Measurements from ENCODE around the gene DDC.
"Not testable (repeated sequence)": the region's sequence is repeated elsewhere in the genome, so short reads cannot be mapped to it uniquely, and the experiment has no call there.

The DDC gene

GRCh38 chr7:50577569-50577968 lies 12.4 kb upstream of the DDC start:
- TF ChIP-seq CTCF (IDR thresholded peaks at IDR 0.05; ENCODE audit: borderline replicate concordance, insufficient read depth, low read depth, low read length): no peak
- no peak overlapping the region for H3K4me3 ChIP-seq (ENCODE audit: low read depth, low read length)

DNA sequence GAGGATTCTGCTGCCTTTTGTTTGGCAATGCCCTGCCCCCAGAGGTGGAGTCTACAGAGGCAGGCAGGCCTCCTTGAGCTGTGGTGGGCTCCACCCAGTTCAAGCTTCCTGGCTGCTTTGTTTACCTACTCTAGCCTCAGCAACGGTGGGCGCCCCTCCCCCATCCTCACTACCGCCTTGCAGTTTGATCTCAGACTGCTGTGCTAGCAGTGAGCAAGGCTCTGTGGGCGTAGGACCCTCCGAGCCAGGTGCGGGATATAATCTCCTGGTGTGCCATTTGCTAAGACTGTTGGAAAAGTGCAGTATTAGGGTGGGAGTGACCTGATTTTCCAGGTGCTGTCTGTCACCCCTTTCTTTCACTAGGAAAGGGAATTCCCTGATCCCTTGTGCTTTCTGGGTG lies 11.2 kb upstream of the DDC start:
- not testable (repeated sequence) for H3K4me3 ChIP-seq (ENCODE audit: low read depth, low read length)

GRCh38 chr7:50567715-50568261 lies 2.6 kb upstream of the DDC start:
- H3K4me3 ChIP-seq (ENCODE audit: low read depth, low read length): no peak overlapping the region
- no peak for TF ChIP-seq CTCF (IDR thresholded peaks at IDR 0.05; ENCODE audit: borderline replicate concordance, insufficient read depth, low read depth, low read length)

DNA sequence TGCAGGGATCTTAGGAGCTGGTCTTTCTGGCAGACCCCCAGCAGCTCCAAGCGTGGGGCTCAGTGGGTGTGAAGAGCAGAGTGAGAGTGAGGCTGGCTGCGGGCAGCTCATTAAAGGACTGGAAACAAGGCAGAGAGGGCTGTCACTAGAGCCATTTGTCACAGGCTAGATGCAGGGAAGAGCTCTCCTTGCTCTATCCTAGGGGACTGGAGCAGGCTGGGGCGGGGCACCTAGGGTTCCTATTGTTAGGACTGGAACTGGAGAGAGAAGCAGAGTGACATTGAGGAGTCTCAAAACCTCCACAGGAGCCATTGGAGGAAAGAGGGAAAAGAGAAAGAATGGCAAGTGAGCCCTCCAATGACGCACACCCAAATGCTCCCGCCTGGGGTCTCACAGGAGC lies 772 bp upstream of the DDC start:
- no peak overlapping the region for H3K4me3 ChIP-seq (ENCODE audit: low read depth, low read length)
- TF ChIP-seq CTCF (IDR thresholded peaks at IDR 0.05; ENCODE audit: borderline replicate concordance, insufficient read depth, low read depth, low read length): no peak

- no peak overlapping the region for H3K4me3 ChIP-seq (ENCODE audit: low read depth, low read length)
- TF ChIP-seq CTCF (IDR thresholded peaks at IDR 0.05; ENCODE audit: borderline replicate concordance, insufficient read depth, low read depth, low read length): no peak
Measured at GRCh38 chr7:50565559-50565916, 333 bp upstream of the DDC start.

GRCh38 chr7:50564171-50564570 lies 1.0 kb downstream of the DDC start:
- H3K4me3 ChIP-seq (ENCODE audit: low read depth, low read length): no peak overlapping the region

DNA sequence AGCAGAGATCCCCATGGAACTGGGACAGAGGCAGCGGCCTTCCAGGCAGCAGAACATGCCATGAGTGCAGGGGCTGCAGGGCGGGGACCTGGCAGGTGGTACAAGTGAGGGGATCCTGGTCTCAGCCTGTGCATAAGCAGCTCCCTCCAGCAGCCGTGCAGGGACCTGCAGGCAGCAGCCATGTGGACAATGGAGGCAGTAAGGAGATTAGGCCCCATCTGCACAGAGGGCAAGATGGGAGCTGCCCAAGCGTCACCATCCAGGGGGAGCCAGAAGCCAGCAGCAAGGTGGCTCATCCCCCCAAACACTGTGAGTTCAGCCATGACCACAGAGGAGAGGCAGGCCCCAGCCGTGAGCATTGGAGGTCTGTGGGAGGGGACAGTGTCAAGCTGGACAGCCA lies 3.1 kb downstream of the DDC start:
- no peak overlapping the region for H3K4me3 ChIP-seq (ENCODE audit: low read depth, low read length)
- TF ChIP-seq CTCF (IDR thresholded peaks at IDR 0.05; ENCODE audit: borderline replicate concordance, insufficient read depth, low read depth, low read length): no peak

More at GRCh38 chr7:50564171-50564570, 1.0 kb downstream of the DDC start:
- TF ChIP-seq CTCF (IDR thresholded peaks at IDR 0.05; ENCODE audit: borderline replicate concordance, insufficient read depth, low read depth, low read length): no peak

DNA sequence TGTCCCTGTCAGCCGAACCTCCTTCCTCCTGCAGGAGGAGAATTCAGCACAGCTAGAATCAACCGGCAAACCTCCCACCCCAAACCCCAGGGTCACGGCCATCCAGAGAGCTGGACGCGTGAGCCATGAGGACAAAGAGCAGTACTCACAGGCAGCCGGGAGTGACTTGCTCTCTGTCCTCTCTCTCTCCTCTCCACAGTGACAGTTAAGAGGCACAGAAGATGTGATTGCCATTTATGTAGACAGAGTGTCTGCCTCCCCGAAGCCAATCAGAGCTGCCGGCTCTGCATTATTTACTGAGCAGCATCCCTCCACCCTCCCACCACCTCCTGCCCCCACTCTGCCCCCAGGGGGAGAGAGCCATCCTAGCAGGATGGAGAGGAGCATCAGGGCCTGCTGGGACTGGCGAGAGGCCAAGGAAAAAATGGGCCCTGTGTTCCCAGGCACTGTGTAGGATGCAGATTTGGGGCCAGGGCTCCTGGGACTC lies 4.3 kb downstream of the DDC start:
- no peak overlapping the region for H3K4me3 ChIP-seq (ENCODE audit: low read depth, low read length)
- TF ChIP-seq CTCF (IDR thresholded peaks at IDR 0.05; ENCODE audit: borderline replicate concordance, insufficient read depth, low read depth, low read length): no peak
